Upper lobe of left lung (tissue), 6 donors: Measurements from ENCODE around the gene XPO6. TPM values are rescaled to one million over a fixed set of nuclear protein-coding genes. Genes with fewer than 3 reads are reported as not detected.

Experiments used
- ATAC-seq, 2 donors: fragments of 200-7000 bp; cut with Tn5 transposase; one replicate each; pipeline ENCODE4 v1.9.1; 2022; ENCODE audit warnings: mild to moderate bottlenecking in 2 of 2, moderate library complexity in 2 of 2; ENCODE audit not compliant: low FRiP score in 2 of 2
- DNase-seq, 2 donors: peaks; one replicate each; pipeline ENCODE4 v3.0.0-alpha.2; 2019 to 2020
- H3K27ac ChIP-seq, 4 donors: fragments of 200-600 bp; sonication (generic); one replicate each; pipeline ENCODE4 v1.5.1; 2016 to 2019
- H3K27me3 ChIP-seq, 4 donors: fragments of 200-600 bp; sonication (generic); one replicate each; pipeline ENCODE4 v1.5.1; 2017 to 2019
- H3K36me3 ChIP-seq, 4 donors: fragments of 200-600 bp; sonication (generic); one replicate each; pipeline ENCODE4 v1.5.1; 2016 to 2019
- H3K4me1 ChIP-seq, 4 donors: fragments of 200-600 bp; sonication (generic); one replicate each; pipeline ENCODE4 v1.5.1; 2018 to 2019
- H3K4me3 ChIP-seq, 4 donors: fragments of 200-600 bp; sonication (generic); one replicate each; pipeline ENCODE4 v1.5.1; 2017 to 2019; ENCODE audit warnings: mild to moderate bottlenecking in 2 of 4, moderate library complexity in 1 of 4
- H3K9me3 ChIP-seq, 4 donors: fragments of 200-600 bp; sonication (generic); one replicate each; pipeline ENCODE4 v1.5.1; 2018 to 2019
- EP300 ChIP-seq, 4 donors: sonication (generic); formaldehyde crosslinking; IDR thresholded peaks; one replicate each; pipeline ENCODE4 v1.5.1; 2017; ENCODE audit warnings: antibody characterized with exemption in 4 of 4, control low read depth in 2 of 4
- POLR2A ChIP-seq, 4 donors: fragments of 450-650 bp; IDR thresholded peaks; one replicate each; pipeline ENCODE4 v1.5.1; 2016 to 2017; ENCODE audit warnings: antibody characterized with exemption in 4 of 4, mild to moderate bottlenecking in 2 of 4
- POLR2AphosphoS5 ChIP-seq, 2 donors: sonication (generic); formaldehyde crosslinking; IDR thresholded peaks; one replicate each; pipeline ENCODE4 v1.5.1; 2017; ENCODE audit warnings: antibody characterized with exemption in 2 of 2
- WGBS, 2 donors: methylation state at CpG; one replicate each; pipeline ENCODE4 v1.1.5; 2017 to 2018; 5-methylcytosine and 5-hydroxymethylcytosine counted together
- total RNA-seq, 6 donors: library from RNA; depleted of rRNA in 4 of 6; stranded (reverse); fragments of >200 nt in 4 of 6; gene quantifications; one replicate each; pipeline versions ENCODE4 v1.1.0 to v1.2.1, GENCODE V29; 2016 to 2021
- TF ChIP-seq, protein P1 (sequence below), 6 experiments: fragments of 450-650 bp in 4 of 6; fragments of 200-600 bp in 2 of 6; sonication (generic) in 2 of 6; IDR thresholded peaks; one replicate each; pipeline ENCODE4 v1.5.1; 2016 to 2019; ENCODE audit warnings: antibody characterized with exemption in 6 of 6
- donor health status: DM: no; HTN: no; CAD: no; lungs with moderate emphysema.
- donor health status: DM: no; HTN: yes; CAD: no; lungs with severe emphysema.

The XPO6 gene
- total RNA-seq, 6 donors from 2014 or later: 95.5 to 256 (median 129) TPM

DNA sequence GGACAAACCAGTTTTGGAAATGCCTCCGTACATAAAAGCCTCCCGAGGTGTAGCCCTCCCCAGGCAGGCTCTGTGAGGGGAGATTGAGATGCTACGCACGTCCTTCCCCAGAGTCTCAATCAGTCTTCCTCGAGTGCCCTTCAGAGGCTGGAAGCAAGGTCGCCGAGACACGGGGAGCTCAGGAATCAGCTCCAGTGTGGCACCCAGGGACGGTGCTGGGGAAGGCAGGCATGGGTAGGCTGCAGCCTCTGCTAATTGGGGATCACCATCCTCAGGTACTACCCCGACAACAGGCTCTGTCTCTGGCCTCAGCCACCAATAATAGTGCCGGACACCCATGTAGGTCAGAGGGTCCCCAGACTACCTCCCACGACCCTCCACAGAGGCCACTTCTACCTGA, 120.1 kb downstream of the XPO6 start:
- DNase-seq (no peak), ATAC-seq (no peak)
- no peaks in the 10 kb centered on the region for H3K27me3 ChIP-seq
- no peak for TF ChIP-seq POLR2AphosphoS5 (IDR thresholded peaks at IDR 0.05)
- no peak for TF ChIP-seq EP300 (IDR thresholded peaks at IDR 0.05)
- TF ChIP-seq POLR2A (IDR thresholded peaks at IDR 0.05): no peak
- TF ChIP-seq, protein P1, sequence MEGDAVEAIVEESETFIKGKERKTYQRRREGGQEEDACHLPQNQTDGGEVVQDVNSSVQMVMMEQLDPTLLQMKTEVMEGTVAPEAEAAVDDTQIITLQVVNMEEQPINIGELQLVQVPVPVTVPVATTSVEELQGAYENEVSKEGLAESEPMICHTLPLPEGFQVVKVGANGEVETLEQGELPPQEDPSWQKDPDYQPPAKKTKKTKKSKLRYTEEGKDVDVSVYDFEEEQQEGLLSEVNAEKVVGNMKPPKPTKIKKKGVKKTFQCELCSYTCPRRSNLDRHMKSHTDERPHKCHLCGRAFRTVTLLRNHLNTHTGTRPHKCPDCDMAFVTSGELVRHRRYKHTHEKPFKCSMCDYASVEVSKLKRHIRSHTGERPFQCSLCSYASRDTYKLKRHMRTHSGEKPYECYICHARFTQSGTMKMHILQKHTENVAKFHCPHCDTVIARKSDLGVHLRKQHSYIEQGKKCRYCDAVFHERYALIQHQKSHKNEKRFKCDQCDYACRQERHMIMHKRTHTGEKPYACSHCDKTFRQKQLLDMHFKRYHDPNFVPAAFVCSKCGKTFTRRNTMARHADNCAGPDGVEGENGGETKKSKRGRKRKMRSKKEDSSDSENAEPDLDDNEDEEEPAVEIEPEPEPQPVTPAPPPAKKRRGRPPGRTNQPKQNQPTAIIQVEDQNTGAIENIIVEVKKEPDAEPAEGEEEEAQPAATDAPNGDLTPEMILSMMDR (IDR thresholded peaks at IDR 0.05): no peak
- peaks cover 0 to 10% (median 1%) of the 10 kb centered on the region in 4 donors for H3K4me1 ChIP-seq
- 80 to 84% methylated on average over 7 to 9 of the region's 12 CpGs for WGBS, 2 donors
- H3K27ac ChIP-seq: no peak overlapping the region
- H3K9me3 ChIP-seq: no peaks in the 10 kb centered on the region
- H3K4me3 ChIP-seq: no peak overlapping the region
- peaks cover 0 to 6% (median 3%) of the 10 kb centered on the region in 4 donors for H3K36me3 ChIP-seq

DNA sequence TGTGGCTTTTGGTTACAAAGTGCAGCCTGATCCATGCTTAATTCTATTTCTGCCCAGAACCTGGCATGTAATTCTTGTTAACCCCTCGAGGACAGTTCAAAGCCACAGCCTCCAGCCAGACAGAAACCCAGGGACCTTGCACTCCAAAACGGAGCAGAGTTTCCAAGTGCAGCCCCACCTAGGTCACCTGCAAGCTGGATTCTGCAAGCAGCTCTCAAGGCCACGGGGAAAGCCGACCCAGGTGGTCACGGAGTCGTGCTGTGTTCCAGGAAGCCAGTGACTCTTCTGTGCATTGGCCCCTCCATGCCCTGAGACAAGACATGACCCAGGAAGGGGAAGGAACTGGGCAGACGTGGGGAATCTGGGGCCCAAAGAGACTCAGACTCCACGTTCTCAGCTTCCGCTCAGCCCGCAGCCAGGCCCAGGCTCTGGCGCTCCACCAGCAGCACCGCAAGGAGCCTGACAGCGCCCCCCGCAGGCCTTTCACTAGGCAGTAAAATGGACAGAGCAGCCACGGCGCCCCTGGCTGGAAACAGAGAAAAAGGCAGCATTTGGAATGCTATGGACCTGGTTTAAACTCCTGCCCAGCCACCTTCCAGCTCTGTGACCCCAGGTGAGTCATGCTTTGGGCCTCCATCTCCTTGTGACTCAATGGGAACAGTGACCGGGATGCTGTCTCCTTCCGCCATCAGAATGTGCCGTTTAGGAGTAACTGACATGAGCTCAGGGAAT, 121.0 kb downstream of the XPO6 start:
- Histone ChIP-seq H3K9me3 (no peaks in the 10 kb centered on the region), H3K4me3 (no peak overlapping the region), H3K27me3 (no peaks in the 10 kb centered on the region), H3K27ac (no peak overlapping the region), H3K4me1 (peaks cover 0 to 10% (median 1%) of the 10 kb centered on the region in 4 donors), H3K36me3 (peaks cover 0 to under 1% (median 0%) of the 10 kb centered on the region in 4 donors)
- DNase-seq (peak in 1 of 2 donors; percentile 57), ATAC-seq (no peak)
- TF ChIP-seq POLR2AphosphoS5 (IDR thresholded peaks at IDR 0.05) (no peak), EP300 (IDR thresholded peaks at IDR 0.05) (no peak), POLR2A (IDR thresholded peaks at IDR 0.05) (no peak)
- TF ChIP-seq, protein P1 (IDR thresholded peaks at IDR 0.05): no peak
- 82% methylated on average over 6 to 19 of the region's 19 CpGs for WGBS, 2 donors

DNA sequence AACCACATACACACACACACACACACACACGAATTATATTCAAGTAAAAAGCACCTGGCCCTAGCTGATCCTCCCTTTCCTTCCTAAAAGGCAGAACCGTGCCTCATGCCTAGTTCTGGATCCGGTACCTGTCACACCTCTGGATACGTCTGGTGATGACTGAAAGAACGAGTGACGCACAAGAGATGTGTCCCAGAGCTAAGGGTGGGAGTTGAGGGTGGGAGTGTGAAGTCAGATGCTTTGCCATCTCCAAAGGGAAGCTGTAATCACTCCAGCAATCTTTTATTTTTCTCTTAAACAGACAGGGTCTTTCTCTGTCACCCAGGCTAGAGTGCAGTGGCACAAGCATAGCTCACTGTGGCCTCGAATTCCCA, 121.8 kb downstream of the XPO6 start:
- 83% methylated on average over 7 of the region's 7 CpGs for WGBS, 2 donors
- Histone ChIP-seq H3K4me3 (no peak overlapping the region), H3K4me1 (peaks cover 0 to 10% (median 1%) of the 10 kb centered on the region in 4 donors), H3K27me3 (no peaks in the 10 kb centered on the region), H3K36me3 (no peaks in the 10 kb centered on the region), H3K27ac (no peak overlapping the region), H3K9me3 (no peaks in the 10 kb centered on the region)
- ATAC-seq (no peak), DNase-seq (no peak)
- TF ChIP-seq, protein P1 (IDR thresholded peaks at IDR 0.05): no peak
- no peak for TF ChIP-seq EP300 (IDR thresholded peaks at IDR 0.05)
- no peak for TF ChIP-seq POLR2AphosphoS5 (IDR thresholded peaks at IDR 0.05)
- TF ChIP-seq POLR2A (IDR thresholded peaks at IDR 0.05): no peak

DNA sequence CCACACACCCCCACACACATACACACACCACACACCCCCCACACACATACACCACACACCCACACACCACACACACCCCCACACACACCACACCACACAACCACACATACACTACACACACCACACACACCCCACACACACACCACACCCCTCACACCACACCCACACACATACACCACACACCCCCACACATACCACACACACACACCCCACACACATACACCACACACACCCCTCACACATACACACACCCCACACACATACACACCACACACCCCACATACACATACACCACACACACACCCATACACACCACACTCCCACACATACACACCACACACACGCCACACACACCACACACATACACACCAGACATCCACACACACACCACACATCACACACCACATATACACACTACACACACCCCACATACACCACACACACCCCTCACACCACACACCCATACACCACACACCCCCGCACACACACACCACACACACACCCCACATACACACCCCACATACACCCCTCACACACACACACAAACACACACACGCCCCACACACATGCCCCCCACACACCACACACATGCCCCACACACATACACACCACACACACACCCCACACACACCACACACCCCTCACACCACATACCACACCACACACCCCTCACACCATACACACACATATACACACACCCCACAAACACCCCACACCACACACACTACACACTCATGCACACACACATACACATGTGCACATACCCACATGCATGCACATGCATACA, 122.4 kb downstream of the XPO6 start:
- H3K36me3 ChIP-seq: no peaks in the 10 kb centered on the region
- TF ChIP-seq POLR2AphosphoS5 (IDR thresholded peaks at IDR 0.05): no peak
- no peak for TF ChIP-seq EP300 (IDR thresholded peaks at IDR 0.05)
- TF ChIP-seq, protein P1 (IDR thresholded peaks at IDR 0.05): no peak
- no peak for TF ChIP-seq POLR2A (IDR thresholded peaks at IDR 0.05)
- H3K4me1 ChIP-seq: peaks cover 0 to 10% (median 1%) of the 10 kb centered on the region in 4 donors
- DNase-seq: no peak
- no peak for ATAC-seq
- no peak overlapping the region for H3K4me3 ChIP-seq
- H3K27ac ChIP-seq: no peak overlapping the region
- no peaks in the 10 kb centered on the region for H3K9me3 ChIP-seq
- no peaks in the 10 kb centered on the region for H3K27me3 ChIP-seq
- 81 to 100% methylated on average over 3 of the region's 3 CpGs for WGBS, 2 donors
